ENCODE data around the gene FGF14. TPM values are rescaled to one million over a fixed set of nuclear protein-coding genes. Genes with fewer than 3 reads are reported as not detected.

Gene FGF14
- total RNA-seq, 1 experiment from 2014 or later = 0.22 TPM

DNA sequence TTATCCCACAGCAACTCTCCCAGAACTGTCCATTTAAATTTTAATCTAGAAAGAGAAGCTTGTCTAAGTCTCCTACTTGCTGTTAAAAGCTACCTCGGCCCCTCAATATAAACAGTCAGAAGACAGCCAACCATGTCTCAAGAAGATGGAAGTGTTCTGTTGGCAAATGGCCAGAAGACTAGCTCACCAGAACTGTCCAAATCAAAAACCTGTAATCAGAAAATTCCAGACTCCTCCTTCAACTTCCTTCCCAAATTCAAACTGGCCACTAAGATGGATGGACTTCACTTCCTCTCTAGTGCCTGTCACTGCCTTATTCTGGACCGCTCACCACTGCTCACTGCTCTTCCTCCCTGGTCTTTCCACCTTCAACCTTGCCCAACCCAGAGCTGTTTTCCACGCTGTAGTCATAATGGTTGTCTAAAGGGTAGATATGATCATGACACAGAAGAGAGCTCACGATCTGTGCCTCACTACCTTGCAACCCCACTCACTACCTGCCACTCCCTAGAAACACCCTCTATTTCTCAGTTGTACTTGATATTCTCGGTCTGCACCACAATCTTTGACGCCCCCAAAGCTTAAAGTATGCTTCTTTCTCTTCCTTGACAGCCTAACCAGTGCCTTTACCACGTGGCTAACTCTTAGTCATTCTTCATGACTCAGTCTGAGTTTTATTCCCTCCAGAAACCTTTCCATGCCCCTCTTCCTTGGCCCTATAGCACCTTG, 9.2 kb downstream of the FGF14 start:
- Histone ChIP-seq H3K27ac (ENCODE audit: insufficient read length, low read depth, low read length) (no peak overlapping the region), H3K23ac (ENCODE audit: insufficient read length, low read depth, low read length) (no peak overlapping the region), H2BK120ac (ENCODE audit: low read depth, low read length, poor library complexity, severe bottlenecking) (no peak overlapping the region), H3K23me2 (ENCODE audit: insufficient read length, low read depth, low read length, poor library complexity, severe bottlenecking) (peaks cover 6% of the 10 kb centered on the region), H3K14ac (ENCODE audit: insufficient read depth, low read length) (no peak overlapping the region), H4K91ac (ENCODE audit: insufficient read length, low read depth, low read length) (no peak overlapping the region), H3K4me2 (ENCODE audit: insufficient read depth, insufficient read length, low read length) (no peak overlapping the region), H3K9ac (ENCODE audit: extremely low read depth, insufficient read length, low read length) (no peak overlapping the region), H2BK5ac (ENCODE audit: insufficient read length, low read length) (no peak overlapping the region), H2AK5ac (ENCODE audit: insufficient read length, low read length) (no peak overlapping the region), H3T11ph (ENCODE audit: low read length) (no peak overlapping the region), H3K18ac (ENCODE audit: insufficient read length, low read depth, low read length) (no peak overlapping the region), H4K5ac (ENCODE audit: insufficient read length, low read depth, low read length) (no peak overlapping the region), H4K8ac (replicated peaks; ENCODE audit: insufficient read length, low read depth, low read length) (no peak overlapping the region), H3K4me1 (ENCODE audit: insufficient read depth, low read length) (no peaks in the 10 kb centered on the region; the same call in 1 of the 2 replicates), H3K79me1 (ENCODE audit: insufficient read depth, low read depth, low read length, poor library complexity, severe bottlenecking) (no peaks in the 10 kb centered on the region), H2AFZ (ENCODE audit: low read length) (no peak overlapping the region), H2BK15ac (ENCODE audit: low read depth, low read length) (no peak overlapping the region), H4K20me1 (ENCODE audit: control insufficient read depth, insufficient read depth, insufficient read length) (no peaks in the 10 kb centered on the region), H3K4ac (ENCODE audit: low read depth, low read length) (no peak overlapping the region), H2BK20ac (ENCODE audit: low read depth, low read length, poor library complexity, severe bottlenecking) (no peak overlapping the region), H3K27me3 (ENCODE audit: insufficient read depth, low read length) (no peaks in the 10 kb centered on the region), H3K9me3 (ENCODE audit: control insufficient read depth, low read depth, low read length) (no peaks in the 10 kb centered on the region), H2BK12ac (ENCODE audit: insufficient read length, low read depth, low read length) (no peak overlapping the region), H3K56ac (ENCODE audit: insufficient read length, low read depth, low read length) (no peak overlapping the region), H3K79me2 (ENCODE audit: insufficient read depth, low read length) (no peaks in the 10 kb centered on the region)
- H3K36me3 Mint-ChIP-seq (ENCODE audit: insufficient read depth in 1 of 3, low read depth in 3 of 3) = no peaks in the 10 kb centered on the region
- H3K27me3 Mint-ChIP-seq (ENCODE audit: low read depth) = peaks cover 15% of the 10 kb centered on the region
- H3K4me3 Mint-ChIP-seq = no peak overlapping the region
- TF ChIP-seq, protein P1, sequence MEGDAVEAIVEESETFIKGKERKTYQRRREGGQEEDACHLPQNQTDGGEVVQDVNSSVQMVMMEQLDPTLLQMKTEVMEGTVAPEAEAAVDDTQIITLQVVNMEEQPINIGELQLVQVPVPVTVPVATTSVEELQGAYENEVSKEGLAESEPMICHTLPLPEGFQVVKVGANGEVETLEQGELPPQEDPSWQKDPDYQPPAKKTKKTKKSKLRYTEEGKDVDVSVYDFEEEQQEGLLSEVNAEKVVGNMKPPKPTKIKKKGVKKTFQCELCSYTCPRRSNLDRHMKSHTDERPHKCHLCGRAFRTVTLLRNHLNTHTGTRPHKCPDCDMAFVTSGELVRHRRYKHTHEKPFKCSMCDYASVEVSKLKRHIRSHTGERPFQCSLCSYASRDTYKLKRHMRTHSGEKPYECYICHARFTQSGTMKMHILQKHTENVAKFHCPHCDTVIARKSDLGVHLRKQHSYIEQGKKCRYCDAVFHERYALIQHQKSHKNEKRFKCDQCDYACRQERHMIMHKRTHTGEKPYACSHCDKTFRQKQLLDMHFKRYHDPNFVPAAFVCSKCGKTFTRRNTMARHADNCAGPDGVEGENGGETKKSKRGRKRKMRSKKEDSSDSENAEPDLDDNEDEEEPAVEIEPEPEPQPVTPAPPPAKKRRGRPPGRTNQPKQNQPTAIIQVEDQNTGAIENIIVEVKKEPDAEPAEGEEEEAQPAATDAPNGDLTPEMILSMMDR (conservative IDR thresholded peaks at IDR 0.05) = no peak
- no CpG with 5 or more reads among the region's 7 CpGs for WGBS (ENCODE audit: extremely low coverage, insufficient read length, low lambda C conversion rate)
- peaks cover 9 to 14% of the 10 kb centered on the region in 2 experiments for H3K4me1 Mint-ChIP-seq
- no peak overlapping the region for H3K27ac Mint-ChIP-seq
- DNase-seq = no peak
- H3K9me3 Mint-ChIP-seq = no peaks in the 10 kb centered on the region

All from H9 (cell line).